Lower leg skin (tissue), 3 donors: Measurements from ENCODE around the gene PSENEN.

Experiments
- POLR2A ChIP-seq, 2 donors: fragments of 450-650 bp; IDR thresholded peaks; one replicate each; pipeline ENCODE4 v1.6.1; 2016 to 2017; ENCODE audit warnings: antibody characterized with exemption in 2 of 2, mild to moderate bottlenecking in 1 of 2, moderate library complexity in 1 of 2
- TF ChIP-seq, protein P1 (sequence below), 3 donors: fragments of 450-650 bp; IDR thresholded peaks; one replicate each; pipeline ENCODE4 v1.5.1; 2016; ENCODE audit warnings: antibody characterized with exemption in 3 of 3, mild to moderate bottlenecking in 3 of 3, moderate library complexity in 2 of 3

GRCh38 chr19:35777961-35778360 lies 32.5 kb downstream of the PSENEN start:
- TF ChIP-seq, protein P1, sequence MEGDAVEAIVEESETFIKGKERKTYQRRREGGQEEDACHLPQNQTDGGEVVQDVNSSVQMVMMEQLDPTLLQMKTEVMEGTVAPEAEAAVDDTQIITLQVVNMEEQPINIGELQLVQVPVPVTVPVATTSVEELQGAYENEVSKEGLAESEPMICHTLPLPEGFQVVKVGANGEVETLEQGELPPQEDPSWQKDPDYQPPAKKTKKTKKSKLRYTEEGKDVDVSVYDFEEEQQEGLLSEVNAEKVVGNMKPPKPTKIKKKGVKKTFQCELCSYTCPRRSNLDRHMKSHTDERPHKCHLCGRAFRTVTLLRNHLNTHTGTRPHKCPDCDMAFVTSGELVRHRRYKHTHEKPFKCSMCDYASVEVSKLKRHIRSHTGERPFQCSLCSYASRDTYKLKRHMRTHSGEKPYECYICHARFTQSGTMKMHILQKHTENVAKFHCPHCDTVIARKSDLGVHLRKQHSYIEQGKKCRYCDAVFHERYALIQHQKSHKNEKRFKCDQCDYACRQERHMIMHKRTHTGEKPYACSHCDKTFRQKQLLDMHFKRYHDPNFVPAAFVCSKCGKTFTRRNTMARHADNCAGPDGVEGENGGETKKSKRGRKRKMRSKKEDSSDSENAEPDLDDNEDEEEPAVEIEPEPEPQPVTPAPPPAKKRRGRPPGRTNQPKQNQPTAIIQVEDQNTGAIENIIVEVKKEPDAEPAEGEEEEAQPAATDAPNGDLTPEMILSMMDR (IDR thresholded peaks at IDR 0.05) = no peak
- no peak for TF ChIP-seq POLR2A (IDR thresholded peaks at IDR 0.05)
